Subcutaneous abdominal adipose tissue (tissue), 5 donors: ENCODE results near the gene CPZ.
"Not testable (repeated sequence)": the region's sequence is repeated elsewhere in the genome, so short reads cannot be mapped to it uniquely, and the experiment has no call there.

Experiments used
- H3K27ac ChIP-seq: one replicate; pipeline ENCODE4 v1.7.0; 2013; ENCODE audit warnings: low read depth, mild to moderate bottlenecking, inconsistent platforms, low read length, moderate library complexity
- H3K27me3 ChIP-seq, 5 donors: one replicate each; pipeline ENCODE4 v1.7.0; 2013; ENCODE audit warnings: low read length in 5 of 5, inconsistent platforms in 1 of 5; ENCODE audit not compliant: control insufficient read depth in 5 of 5, insufficient read depth in 4 of 5
- H3K36me3 ChIP-seq, 5 donors: one replicate each; pipeline ENCODE4 v1.7.0; 2013; ENCODE audit warnings: low read length in 5 of 5; ENCODE audit not compliant: control insufficient read depth in 5 of 5, insufficient read depth in 5 of 5
- H3K4me1 ChIP-seq, 5 donors: one replicate each; pipeline ENCODE4 v1.7.0; 2013; ENCODE audit warnings: low read length in 5 of 5, mild to moderate bottlenecking in 3 of 5, moderate library complexity in 1 of 5; ENCODE audit not compliant: control insufficient read depth in 5 of 5, insufficient read depth in 5 of 5
- H3K4me3 ChIP-seq, 5 donors: one replicate each; pipeline ENCODE4 v1.7.0; 2013; ENCODE audit warnings: low read length in 5 of 5, low read depth in 1 of 5
- H3K9ac ChIP-seq, 5 donors: one replicate each; pipeline ENCODE4 v1.7.0; 2013; ENCODE audit warnings: low read length in 5 of 5, mild to moderate bottlenecking in 4 of 5, moderate library complexity in 3 of 5
- H3K9me3 ChIP-seq, 5 donors: one replicate each; pipeline ENCODE4 v1.7.0; 2013; ENCODE audit warnings: low read length in 5 of 5; ENCODE audit not compliant: control insufficient read depth in 5 of 5
- donor health status: healthy.
- donor health status: healthy.
- donor health status: healthy.
- donor health status: healthy.
- donor health status: healthy.

Gene CPZ

GRCh38 chr4:8615921-8616787, 23.6 kb downstream of the CPZ start:
- H3K9ac ChIP-seq: no peak overlapping the region
- H3K27ac ChIP-seq: no peak overlapping the region

GRCh38 chr4:8616831-8617230, 24.3 kb downstream of the CPZ start:
- Histone ChIP-seq H3K27ac (no peak overlapping the region), H3K9ac (no peak overlapping the region), H3K4me1 (peaks cover 0 to 28% (median 10%) of the 10 kb centered on the region in 5 donors), H3K36me3 (no peaks in the 10 kb centered on the region), H3K4me3 (no peak overlapping the region), H3K27me3 (peaks cover 0 to 3% (median 0%) of the 10 kb centered on the region in 5 donors), H3K9me3 (no peaks in the 10 kb centered on the region)

More at GRCh38 chr4:8615921-8616787, 23.6 kb downstream of the CPZ start:
- Histone ChIP-seq H3K9me3 (no peaks in the 10 kb centered on the region), H3K4me1 (peaks cover 0 to 34% (median 12%) of the 10 kb centered on the region in 5 donors), H3K36me3 (no peaks in the 10 kb centered on the region), H3K27me3 (peaks cover 0 to 3% (median 0%) of the 10 kb centered on the region in 5 donors), H3K4me3 (no peak overlapping the region)

GRCh38 chr4:8617486-8618040, 25.0 kb downstream of the CPZ start:
- Histone ChIP-seq H3K4me3 (no peak overlapping the region), H3K4me1 (peaks cover 0 to 21% (median 10%) of the 10 kb centered on the region in 5 donors), H3K9ac (no peak overlapping the region), H3K27me3 (peaks cover 0 to 3% (median 0%) of the 10 kb centered on the region in 5 donors), H3K9me3 (no peaks in the 10 kb centered on the region), H3K27ac (no peak overlapping the region), H3K36me3 (no peaks in the 10 kb centered on the region)

- H3K9me3 ChIP-seq: no peaks in the 10 kb centered on the region
- no peak overlapping the region for H3K4me3 ChIP-seq
- peaks cover 0 to 20% (median 10%) of the 10 kb centered on the region in 5 donors for H3K4me1 ChIP-seq
- no peak overlapping the region for H3K9ac ChIP-seq
- H3K36me3 ChIP-seq: no peaks in the 10 kb centered on the region
- peaks cover 0 to 3% (median 0%) of the 10 kb centered on the region in 5 donors for H3K27me3 ChIP-seq
- no peak overlapping the region for H3K27ac ChIP-seq
Observed at GRCh38 chr4:8618421-8618820, 25.9 kb downstream of the CPZ start.

GRCh38 chr4:8618961-8619720, 26.6 kb downstream of the CPZ start:
- Histone ChIP-seq H3K4me3 (no peak overlapping the region), H3K9ac (no peak overlapping the region), H3K36me3 (no peaks in the 10 kb centered on the region), H3K27me3 (peaks cover 0 to 3% (median 0%) of the 10 kb centered on the region in 5 donors), H3K27ac (no peak overlapping the region), H3K4me1 (peaks cover 0 to 20% (median 10%) of the 10 kb centered on the region in 5 donors), H3K9me3 (no peaks in the 10 kb centered on the region)

GRCh38 chr4:8621135-8621534, 28.6 kb downstream of the CPZ start:
- H3K9me3 ChIP-seq, H3K36me3 ChIP-seq, H3K27ac ChIP-seq, H3K9ac ChIP-seq, H3K4me3 ChIP-seq, H3K27me3 ChIP-seq: not testable (repeated sequence)
- H3K4me1 ChIP-seq: peaks cover 0 to 20% (median 10%) of the 10 kb centered on the region in 5 donors

GRCh38 chr4:8624601-8625272, 32.2 kb downstream of the CPZ start:
- H3K4me3 ChIP-seq, H3K9me3 ChIP-seq, H3K4me1 ChIP-seq, H3K36me3 ChIP-seq, H3K27me3 ChIP-seq, H3K27ac ChIP-seq, H3K9ac ChIP-seq: not testable (repeated sequence)

GRCh38 chr4:8630240-8630905, 37.8 kb downstream of the CPZ start:
- H3K4me3 ChIP-seq, H3K27ac ChIP-seq, H3K9ac ChIP-seq, H3K36me3 ChIP-seq, H3K27me3 ChIP-seq, H3K4me1 ChIP-seq, H3K9me3 ChIP-seq: not testable (repeated sequence)

GRCh38 chr4:8631896-8632295, 39.3 kb downstream of the CPZ start:
- not testable (repeated sequence) for H3K9ac ChIP-seq, H3K9me3 ChIP-seq, H3K36me3 ChIP-seq, H3K4me3 ChIP-seq, H3K27ac ChIP-seq, H3K4me1 ChIP-seq, H3K27me3 ChIP-seq
